Activated CD4-positive, alpha-beta T cell treated with anti-CD3 and anti-CD28 coated beads for 48 hours (primary cell): Measurements from ENCODE around the gene IFTAP.
A peak's percentile ranks its signal among the peaks of the same experiment; 100 is the strongest.

Source experiments
- DNase-seq: peaks from one replicate; pipeline ENCODE4 v3.0.0-alpha.2; 2020

Gene IFTAP

DNA sequence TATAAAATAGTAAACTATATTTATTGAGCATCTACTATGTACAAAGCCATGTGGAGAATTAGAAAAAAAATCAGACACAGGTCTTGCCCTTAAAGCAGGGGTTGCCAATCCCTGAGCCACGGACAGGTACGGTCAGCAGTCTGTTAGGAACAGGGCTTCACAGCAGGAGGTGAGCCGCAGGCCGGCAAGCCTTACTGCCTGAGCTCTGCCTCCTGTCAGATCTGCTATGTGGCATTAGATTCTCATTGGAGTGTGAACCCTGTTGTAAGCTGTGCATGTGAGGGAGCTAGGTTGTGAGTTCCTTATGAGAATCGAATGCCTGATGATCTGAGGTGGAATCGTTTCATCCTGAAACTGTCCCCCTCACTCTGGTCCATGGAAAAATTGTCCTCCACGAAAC lies 5.9 kb downstream of the IFTAP start:
- no peak for DNase-seq

DNA sequence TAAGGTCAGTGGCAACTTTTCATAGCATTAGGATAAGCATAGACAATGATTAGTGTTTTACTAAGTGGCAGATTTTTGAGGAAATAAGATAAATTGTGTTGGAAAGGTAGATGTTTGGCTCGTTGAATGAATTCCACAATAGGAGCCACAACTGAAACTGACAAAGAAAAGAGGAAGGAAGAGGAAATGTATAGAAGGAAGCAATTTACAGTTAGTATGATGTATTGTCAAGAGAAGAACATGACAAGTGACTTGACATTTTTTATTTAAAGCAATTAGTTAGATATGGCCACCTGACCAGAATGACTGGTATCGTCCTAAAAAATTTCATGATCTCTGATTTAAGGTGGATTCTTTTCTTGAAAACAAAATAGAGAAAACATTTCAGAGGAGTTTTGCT lies 6.9 kb downstream of the IFTAP start:
- DNase-seq: no peak

DNA sequence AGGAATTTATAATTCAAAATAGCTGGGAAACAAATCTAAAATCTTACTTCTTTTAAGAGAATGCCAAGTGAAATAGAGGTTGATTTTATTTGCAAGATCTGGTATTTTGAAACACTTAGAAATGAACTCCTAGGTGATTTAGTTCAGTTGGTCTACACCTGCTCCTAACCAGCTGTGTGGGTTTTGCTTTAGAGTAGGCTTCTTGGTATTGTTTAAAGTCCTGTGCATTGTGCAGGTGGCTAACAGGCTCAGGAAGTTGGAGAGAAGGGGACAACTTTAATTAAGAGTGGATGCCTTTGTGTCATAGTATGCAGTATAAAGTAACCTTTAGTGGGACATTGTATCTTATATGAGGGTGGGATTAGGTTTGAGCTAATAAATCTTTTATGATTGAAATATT lies 7.8 kb downstream of the IFTAP start:
- no peak for DNase-seq

DNA sequence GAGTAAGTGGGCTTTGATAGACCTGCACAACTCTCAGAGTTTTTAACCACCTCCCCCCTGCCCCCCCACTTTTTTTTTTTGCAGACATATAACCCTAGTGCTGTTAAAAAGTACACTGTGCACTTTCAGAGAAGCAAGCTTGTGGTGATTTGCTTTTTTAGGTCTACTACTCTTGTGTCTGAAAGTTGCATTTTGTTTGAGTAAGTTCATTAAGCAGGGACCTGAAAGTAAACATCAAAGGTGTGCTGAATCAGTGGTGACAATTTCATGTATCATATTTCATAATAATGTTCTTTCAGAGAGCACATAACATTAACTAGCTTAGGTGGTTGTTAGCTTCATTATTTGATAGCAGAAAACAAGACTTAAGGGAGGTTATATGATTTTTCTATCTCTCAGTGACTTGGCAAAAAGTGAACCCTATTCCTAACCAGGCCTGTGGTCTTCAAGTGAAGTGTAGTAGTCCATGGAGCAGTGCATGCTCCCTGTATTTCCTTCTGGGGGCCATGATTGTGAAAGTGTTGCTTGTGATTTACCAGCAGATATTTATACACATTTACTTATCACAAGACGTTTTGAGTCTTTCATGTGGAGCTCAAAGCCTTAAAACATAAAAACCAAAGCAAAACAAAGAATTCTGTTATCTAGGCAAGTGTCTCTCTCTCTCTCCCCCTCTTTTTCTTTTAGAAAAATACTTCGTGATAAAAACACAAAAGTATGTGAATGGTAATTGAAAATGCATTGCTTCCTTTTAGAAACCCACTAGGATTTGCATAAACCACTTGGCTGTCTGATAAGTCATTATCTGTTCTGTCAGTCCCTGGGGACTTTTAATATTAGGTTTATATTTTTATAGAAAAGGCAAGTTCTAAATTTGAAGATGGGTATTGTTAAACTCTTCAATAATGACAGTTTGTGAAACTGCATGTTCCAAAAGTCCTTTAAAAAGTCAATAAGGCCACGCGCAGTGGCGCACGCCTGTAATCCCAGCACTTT lies 11.2 kb downstream of the IFTAP start:
- DNase-seq: no peak

DNA sequence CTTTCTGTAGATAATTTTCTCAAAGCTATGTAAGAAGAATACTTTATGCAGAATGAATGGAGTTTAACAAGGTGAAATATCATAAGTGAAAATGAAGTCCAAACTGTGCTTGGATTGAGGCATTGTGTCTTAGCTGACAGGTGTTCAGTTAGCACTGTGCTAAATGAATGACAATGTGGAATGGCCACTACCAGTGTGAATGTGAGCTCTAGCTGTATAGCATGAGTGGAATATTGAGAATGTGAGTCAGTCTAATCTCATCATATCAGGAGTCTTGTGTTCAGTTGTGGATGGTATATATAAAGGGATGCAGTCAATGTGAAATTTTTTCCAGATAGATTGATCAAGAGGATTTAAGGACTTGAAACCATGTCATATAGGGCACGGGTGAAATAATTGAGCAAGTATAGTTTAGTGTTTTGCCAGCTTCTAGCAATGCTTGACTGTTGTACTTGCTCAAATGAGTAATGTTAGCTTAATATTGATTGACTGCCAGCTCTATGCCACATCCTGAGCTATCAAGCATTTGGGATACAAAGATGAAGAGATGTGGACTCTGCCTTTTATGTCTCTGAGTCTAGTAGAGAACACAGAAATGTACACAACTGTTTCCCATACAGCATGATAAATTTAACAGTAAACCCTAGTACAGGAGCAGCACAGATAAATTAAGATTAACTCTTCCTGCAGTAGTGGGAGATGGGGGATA lies 14.3 kb downstream of the IFTAP start:
- no peak for DNase-seq

DNA sequence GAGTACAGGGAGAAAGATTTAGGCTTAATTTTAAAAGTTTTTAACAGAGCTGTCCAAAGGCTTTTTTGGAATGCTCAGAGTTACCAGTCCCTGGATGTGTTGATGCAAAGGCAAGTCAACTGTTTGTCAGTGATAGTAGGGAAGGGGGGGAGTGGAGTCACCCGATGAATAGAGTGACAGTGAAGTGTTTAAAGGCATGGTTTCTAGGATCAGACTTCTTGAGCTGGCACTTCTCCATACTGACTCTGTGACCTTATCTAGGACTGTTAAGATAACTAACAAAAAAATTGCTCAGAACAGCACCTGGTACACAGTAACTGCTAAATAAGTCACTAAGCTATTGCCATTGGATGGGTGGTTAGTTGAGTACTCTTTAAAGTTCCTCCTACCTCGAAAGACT lies 15.1 kb downstream of the IFTAP start:
- DNase-seq: no peak

DNA sequence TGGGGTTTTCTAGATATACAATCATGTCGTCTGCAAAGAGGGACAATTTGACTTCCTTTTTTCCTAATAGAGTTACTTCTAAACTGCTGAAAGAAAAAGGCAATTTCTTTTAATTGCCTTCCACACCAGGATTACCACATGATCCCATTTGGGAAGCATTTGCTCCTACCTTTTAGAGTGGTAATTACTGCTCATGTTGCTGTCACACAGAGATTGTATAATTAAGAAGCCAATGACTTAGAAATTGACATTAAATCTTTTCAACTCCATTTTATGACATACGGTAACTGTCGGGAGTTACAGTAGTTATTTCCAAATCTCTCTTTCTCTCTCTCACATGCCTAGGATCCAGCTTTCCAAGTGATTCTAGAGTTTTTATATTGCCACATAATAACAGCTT lies 21.5 kb downstream of the IFTAP start:
- DNase-seq: no peak

DNA sequence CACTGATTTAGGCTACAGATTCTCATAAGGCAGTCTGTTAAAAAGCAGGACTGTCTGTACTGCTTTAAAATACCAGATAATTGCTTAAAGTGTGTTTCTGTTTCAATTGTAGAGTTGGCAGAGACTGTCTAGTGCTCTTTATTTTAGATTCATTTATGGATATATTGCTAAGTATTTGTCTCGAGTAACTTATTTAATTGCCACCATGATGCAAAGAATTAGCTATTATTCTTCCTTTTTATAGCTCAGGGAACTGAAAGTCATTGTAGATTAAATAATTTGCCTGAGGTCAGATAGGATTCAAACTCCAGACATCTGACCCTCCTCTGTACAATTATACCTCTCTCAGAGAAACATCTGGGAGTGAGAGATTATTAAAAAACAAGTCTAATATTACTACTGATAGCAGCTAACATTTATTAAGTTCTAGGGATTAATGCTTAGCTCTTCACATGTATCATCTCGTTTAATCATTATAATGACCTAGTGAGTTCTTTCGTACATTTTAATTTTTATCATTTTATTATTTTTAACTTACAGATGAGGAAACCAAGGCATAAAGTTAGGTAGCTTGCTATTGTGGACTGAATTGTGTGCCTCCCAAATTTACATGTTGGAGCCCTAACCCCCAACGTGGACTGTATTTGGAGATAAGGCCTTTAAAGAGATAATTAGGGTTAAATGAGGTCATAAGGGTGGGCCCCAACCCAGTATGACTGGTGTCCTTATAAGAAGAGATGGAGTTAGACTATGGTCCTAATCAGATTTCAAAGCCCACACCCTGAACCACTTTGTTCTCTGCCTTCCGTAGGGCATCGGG lies 23.5 kb downstream of the IFTAP start:
- no peak for DNase-seq

DNA sequence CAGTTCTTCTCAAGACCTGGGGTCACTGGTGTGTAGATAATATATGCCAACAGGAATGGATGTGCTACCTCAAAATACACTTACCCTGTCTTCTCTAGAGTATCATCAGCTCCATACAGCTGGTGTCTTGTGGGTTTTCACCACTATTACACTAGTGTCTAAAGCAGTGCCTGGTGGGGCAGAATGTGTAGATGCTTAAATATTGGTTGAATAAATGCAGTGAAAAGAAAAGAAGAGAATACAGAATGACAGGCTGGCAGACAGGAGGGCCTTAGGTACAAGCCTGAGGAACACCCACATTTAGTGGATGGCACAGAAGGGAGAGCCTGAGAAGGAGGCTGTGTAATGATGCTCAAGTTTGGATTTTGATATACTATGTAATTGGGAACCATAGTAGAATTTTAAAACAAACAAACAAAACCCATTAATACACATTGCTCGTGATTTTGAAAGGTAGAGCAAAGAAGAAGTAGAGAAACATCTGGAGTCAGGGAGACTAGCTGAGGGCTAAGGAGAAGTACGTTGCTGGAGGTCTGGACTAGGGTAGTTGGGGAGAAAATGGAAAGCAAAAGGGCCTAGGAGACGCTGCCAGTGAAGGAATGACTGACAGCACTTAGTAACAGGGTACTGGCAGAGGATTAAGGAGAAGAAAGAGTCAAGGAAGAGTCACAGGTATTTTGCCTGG lies 24.2 kb downstream of the IFTAP start:
- no peak for DNase-seq

DNA sequence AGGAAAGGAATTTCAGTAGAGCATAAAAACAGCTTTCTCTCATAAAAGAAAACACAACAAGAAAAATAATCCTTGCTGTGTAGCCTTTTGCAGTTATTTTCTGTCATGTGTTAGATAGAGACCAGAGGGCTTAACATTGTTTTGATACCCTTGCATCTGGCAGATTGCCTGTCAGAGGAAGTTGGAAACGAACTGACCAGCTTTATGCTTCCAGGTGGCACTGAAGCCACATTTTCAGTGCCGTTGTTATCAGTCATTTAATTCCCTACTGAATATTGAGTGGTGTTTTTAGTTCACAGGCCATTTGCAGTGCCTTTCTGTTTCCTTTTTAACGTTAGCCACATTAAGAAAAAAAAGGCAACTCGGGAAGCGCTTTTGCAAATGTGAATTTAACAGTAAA lies 25.2 kb downstream of the IFTAP start:
- no peak for DNase-seq

DNA sequence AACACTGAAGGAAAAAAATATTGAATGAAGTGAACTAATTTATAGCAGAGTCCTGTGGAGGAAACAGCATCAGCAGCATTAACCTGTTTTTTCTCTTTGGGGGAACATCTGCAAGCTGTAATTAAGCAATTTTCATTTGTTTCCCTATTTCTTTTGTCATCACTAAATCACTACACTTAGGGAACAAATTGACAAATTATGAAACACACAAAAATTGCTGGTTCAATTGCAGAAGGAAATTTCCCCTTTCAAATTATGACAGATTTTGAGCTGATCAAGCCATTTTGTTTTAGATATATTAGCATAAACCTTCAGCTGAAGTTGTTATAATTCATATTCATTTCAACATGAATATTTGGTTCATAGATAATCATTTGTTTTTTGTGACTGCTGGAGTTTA lies 25.9 kb downstream of the IFTAP start:
- DNase-seq: no peak

DNA sequence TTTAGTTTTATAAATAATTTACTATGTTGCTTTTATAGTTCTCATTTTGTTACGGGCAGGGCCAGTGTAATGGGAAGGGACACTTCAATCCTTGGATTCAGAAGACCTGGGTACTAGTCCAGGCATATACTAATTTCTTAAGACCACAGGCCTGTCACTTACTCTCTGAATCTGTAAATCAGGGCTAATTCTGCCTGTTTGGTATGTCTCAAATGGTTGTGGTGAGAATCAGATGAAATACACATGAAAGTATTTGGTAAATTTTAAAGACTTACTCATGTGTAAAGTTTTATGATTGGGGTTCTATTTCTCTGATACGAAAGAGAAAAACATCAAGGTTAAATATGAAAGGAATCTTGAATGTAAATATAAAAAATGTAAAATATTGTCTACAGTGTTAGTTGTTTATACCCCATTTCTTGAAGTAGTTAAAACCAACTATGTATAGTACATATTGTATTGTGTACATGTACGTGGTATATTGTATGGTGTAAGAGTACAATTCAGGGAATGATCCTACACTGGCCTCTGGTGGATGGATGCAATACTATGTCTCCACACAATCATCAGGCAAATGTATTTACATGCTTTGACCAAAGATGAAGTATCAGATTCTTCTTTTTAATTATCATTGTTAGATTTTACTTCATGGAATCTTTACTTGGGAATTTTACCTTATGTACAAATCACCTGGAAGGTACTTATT lies 28.3 kb downstream of the IFTAP start:
- peak; percentile 2 for DNase-seq

DNA sequence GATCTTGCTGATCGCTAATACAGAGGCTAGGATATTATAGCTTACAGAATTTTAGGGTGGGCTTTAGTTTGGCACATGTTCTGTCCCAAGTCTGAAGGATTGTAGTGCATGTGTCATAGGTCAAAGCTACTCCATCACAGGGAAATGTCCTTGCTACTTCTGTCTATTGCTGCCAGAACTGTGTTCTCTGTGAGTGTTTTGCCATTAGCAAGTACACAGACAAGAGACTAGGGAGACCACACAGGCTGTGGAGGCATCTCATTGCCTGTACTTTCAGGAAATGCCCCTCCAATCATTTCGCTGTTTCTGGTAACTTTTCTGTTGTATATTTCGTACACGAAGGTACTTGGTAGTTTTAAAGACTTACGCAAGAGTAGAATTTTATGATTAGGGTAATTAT lies 29.2 kb downstream of the IFTAP start:
- no peak for DNase-seq

DNA sequence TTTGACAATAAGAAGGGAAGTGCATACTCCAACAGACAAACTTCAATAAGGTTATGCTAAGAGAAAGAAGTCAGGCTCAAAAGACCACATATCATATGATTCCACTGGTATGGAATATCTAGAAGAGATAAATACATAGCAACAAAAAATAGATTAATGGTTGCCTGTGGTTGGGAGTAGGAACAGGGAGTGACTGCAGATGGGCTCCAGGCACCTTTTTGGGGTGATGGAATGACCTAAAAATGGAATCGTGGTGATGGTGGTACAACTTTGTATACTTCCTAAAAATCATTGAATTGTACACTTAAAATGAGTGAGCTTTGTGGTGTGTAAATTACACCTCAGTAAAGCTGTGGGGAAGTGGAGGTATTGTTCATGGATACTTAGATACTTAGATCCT lies 32.7 kb downstream of the IFTAP start:
- DNase-seq: no peak

DNA sequence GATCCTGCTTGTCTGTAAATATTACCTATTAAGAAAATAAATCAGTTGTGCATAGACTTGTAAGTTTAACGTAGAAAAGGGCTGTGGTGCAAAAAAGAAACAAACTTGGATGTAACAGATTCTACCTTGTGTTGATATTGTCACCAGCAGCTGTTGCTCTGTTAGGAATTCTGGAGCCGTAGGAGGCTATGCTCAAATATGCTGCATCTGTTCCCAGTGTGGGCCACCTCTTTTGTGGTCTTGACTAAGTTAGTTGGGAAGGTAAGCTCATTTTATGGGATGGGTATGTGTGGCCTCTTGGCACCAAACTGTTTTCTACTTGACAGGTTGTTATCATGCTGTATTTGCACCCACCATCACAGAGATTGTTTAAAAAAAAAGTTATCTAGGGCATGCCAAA lies 33.2 kb downstream of the IFTAP start:
- DNase-seq: no peak

DNA sequence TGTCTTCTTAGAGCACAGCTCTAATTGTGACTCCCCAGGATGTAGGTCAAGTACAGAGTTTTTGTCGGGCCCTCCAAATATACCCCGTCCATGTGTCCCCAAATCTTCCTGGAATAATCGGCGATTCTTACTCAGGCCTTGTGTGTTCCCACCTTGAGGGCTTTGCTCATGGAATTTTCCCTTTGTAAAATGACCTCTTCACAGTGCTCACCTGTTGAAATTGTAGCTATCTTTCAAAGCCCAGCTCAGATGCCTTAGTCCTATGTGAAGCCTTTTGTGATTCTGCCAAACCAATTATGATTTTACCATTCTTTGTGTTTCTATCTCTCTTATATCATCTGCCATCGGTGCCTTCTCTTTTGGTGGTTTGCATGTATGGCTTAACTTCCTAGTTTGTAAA lies 33.8 kb downstream of the IFTAP start:
- no peak for DNase-seq

DNA sequence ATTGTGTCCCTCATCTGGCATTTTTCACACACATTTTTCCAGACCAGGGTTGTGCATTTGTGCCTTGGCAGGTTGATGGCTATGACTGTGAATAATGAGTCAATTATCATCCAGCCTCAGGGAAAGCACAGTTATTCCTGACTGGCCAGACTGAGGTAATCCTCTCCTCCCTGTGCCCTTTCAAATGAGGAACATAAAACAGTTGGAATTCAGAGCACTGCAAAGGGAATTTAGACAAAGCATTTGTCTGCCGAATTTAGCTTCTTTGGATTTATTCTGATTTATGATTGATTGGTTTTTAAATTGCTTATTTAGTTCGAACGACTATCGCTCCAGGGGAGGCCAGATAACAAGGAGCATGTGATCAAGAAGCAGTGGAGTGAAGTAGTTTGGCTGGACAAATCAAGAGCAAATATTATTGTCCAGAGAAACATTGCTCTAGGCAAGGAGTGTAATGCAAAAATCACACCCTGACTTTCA lies 34.5 kb downstream of the IFTAP start:
- DNase-seq: no peak

DNA sequence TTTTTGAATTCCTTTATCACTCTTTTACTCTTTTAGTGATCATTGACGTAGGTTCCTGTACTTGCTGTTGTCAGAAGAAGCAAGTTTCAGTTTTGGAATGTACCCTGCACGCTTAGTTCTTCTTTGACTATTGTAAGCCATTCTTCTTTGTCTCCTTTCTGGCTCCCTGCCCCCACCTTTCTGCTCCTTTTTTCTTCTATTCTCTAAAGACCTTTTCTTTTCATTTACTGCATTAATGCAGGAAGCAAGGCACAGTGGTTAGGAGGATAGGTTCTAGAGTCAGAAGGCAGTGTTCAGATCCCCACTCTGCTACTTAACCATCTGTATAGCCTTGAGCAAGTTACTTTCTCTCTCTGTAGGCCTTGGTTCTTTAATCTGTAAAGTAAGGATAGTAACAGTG lies 37.5 kb downstream of the IFTAP start:
- peak; percentile 1 for DNase-seq

DNA sequence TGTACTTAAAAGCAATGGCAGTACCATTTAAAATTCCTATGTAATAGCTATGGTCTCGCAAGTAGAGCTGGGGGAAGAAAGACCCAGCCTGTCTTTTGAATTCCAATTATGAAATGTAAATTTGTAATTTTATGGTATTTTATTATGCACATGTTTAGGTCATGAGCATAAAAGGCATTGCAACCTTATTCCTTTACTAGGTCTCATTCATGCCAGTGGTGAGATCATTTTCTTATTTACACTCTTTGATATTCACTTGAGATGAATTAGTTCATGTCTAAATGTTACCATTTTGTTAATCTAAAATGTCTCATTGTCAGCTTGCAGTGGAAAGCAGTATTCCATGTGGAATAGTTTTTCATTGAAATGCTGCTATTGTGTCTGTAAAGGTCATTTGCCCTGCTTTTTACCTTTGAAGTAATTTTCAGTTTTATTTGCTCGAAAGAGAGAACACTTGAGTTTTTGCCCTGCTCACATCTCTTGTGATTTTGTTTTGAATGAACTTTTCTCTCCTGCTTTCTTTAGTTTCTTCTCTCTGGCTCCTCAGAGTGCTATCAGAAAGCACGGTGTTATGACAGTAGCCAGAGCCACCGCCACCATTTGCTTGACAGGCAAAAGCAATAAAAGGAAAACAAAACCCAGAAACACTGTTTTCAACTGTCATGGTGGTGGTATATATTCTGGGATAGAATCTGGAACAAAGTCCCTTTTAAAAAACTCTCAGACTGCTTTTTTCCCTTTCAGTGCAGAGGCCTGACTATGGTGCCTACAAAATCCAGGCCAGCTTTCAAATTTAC lies 41.0 kb downstream of the IFTAP start:
- no peak for DNase-seq

DNA sequence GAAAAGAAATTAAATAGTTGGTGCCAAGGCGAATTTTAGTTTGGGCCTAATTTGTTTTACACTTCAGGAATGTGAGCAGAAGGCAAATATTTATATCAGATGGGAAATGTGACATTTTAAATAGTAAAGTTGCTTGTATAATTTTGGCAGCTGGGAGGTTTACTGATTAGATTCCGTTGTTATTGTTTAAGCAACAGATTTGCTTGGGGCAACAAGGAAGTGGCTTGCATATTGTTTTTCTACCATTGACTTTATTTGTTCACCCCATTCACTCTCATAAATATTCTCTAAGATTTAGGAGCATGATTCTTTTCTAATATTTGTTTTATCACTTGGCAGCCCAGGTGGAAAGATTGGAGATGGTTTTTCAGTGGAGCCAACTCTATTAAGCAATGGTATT lies 44.3 kb downstream of the IFTAP start:
- DNase-seq: no peak

DNA sequence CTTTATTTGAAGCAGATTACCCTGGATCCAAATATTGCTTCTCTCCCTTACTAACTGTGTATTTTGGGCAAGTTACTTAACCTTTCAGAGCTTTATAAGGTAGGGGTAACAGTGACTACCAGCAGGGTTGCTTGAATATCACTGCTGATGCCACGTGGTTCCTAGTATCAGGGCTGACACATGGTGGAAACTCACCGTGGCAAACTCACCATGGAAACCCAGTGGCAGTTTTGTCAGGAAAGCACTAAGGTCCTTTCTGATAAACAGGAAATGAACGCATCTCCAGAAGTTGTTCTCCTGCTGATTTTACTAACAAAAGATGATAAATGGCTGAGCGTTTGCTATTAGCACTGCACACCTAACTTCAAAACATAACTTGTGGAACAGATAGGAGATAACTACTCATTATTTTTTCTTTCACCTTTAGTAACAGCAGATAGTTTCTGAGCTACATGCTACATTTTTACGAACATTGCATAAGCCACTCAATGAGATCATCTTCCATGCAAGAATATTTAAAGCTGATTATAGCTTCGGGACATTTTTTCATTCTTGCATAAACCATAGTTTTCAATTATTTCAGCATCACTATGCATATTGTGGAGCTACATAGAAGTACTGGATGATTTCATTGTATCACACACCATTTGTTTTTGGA lies 63.4 kb downstream of the IFTAP start:
- DNase-seq: peak; percentile 6
